GM21367 (cell line): Measurements from ENCODE around the gene ZNF41.
"Not testable (repeated sequence)": the region's sequence is repeated elsewhere in the genome, so short reads cannot be mapped to it uniquely, and the experiment has no call there.

Source experiments
- ATAC-seq: cut with Tn5 transposase; IDR thresholded peaks from one replicate; pipeline ENCODE4 v1.9.1; 2021; ENCODE audit not compliant: unreplicated experiment

Gene ZNF41

GRCh38 chrX:47492133-47492532 is 9.1 kb upstream of the ZNF41 start:
- ATAC-seq: not testable (repeated sequence)

GRCh38 chrX:47489507-47490275 is 6.7 kb upstream of the ZNF41 start:
- no peak for ATAC-seq

- ATAC-seq: no peak
Observed at GRCh38 chrX:47484885-47485284, 1.9 kb upstream of the ZNF41 start.

GRCh38 chrX:47483306-47484268 is 565 bp upstream of the ZNF41 start:
- ATAC-seq: no peak

GRCh38 chrX:47482065-47482511 is 934 bp downstream of the ZNF41 start:
- peak; percentile 4 for ATAC-seq

GRCh38 chrX:47481160-47481559 is 1.9 kb downstream of the ZNF41 start:
- no peak for ATAC-seq

GRCh38 chrX:47480576-47480975 is 2.4 kb downstream of the ZNF41 start:
- ATAC-seq: no peak

GRCh38 chrX:47475476-47475875 is 7.5 kb downstream of the ZNF41 start:
- ATAC-seq: no peak

- ATAC-seq: no peak
Observed at GRCh38 chrX:47467106-47467505, 15.9 kb downstream of the ZNF41 start.

GRCh38 chrX:47460561-47460960 is 22.5 kb downstream of the ZNF41 start:
- no peak for ATAC-seq

- no peak for ATAC-seq
Observed at GRCh38 chrX:47458528-47458927, 24.5 kb downstream of the ZNF41 start.

- no peak for ATAC-seq
Observed at GRCh38 chrX:47456080-47456479, 26.9 kb downstream of the ZNF41 start.

GRCh38 chrX:47452112-47452511 is 30.9 kb downstream of the ZNF41 start:
- ATAC-seq: no peak

- ATAC-seq: no peak
Observed at GRCh38 chrX:47448165-47448806, 34.7 kb downstream of the ZNF41 start.

- ATAC-seq: no peak
Observed at GRCh38 chrX:47447607-47448006, 35.4 kb downstream of the ZNF41 start.

GRCh38 chrX:47446971-47447370 is 36.1 kb downstream of the ZNF41 start:
- no peak for ATAC-seq

- no peak for ATAC-seq
Observed at GRCh38 chrX:47446431-47446830, 36.6 kb downstream of the ZNF41 start.

GRCh38 chrX:47430925-47431324 is 52.1 kb downstream of the ZNF41 start:
- ATAC-seq: no peak

- no peak for ATAC-seq
Observed at GRCh38 chrX:47422444-47422843, 60.6 kb downstream of the ZNF41 start.

GRCh38 chrX:47420962-47421361 is 62.1 kb downstream of the ZNF41 start:
- ATAC-seq: no peak

- ATAC-seq: no peak
Observed at GRCh38 chrX:47420265-47420664, 62.8 kb downstream of the ZNF41 start.
